HFFc6 (cell line): ENCODE data around the gene DPH6. TPM values are rescaled to one million over a fixed set of nuclear protein-coding genes. Genes with fewer than 3 reads are reported as not detected.
"Not testable (repeated sequence)": the region's sequence is repeated elsewhere in the genome, so short reads cannot be mapped to it uniquely, and the experiment has no call there.

Experiments used
- DNase-seq: peaks from one replicate; pipeline ENCODE4 v3.0.0-alpha.2; 2018
- H3K27ac Mint-ChIP-seq: 2 replicates; pipeline ENCODE4 v1.8.0; 2020; ENCODE audit warnings: mild to moderate bottlenecking, mixed read lengths
- H3K27me3 Mint-ChIP-seq: 2 replicates; pipeline ENCODE4 v1.8.0; 2021; ENCODE audit warnings: mild to moderate bottlenecking, moderate library complexity, mixed read lengths; ENCODE audit not compliant: insufficient read depth
- H3K36me3 Mint-ChIP-seq: 2 replicates; pipeline ENCODE4 v1.8.0; 2021; ENCODE audit warnings: low read depth, mixed read lengths
- H3K4me1 Mint-ChIP-seq: 2 replicates; pipeline ENCODE4 v1.8.0; 2020; ENCODE audit warnings: low read depth, mixed read lengths
- H3K4me3 Mint-ChIP-seq: 2 replicates; pipeline ENCODE4 v1.8.0; 2020; ENCODE audit warnings: mild to moderate bottlenecking, moderate library complexity, mixed read lengths
- H3K9me3 Mint-ChIP-seq: 2 replicates; pipeline ENCODE4 v1.8.0; 2020; ENCODE audit warnings: mild to moderate bottlenecking, mixed read lengths
- CTCF ChIP-seq: fragments of 200-600 bp; sonication (generic); IDR thresholded peaks from 2 replicates; pipeline ENCODE4 v1.5.0; 2021; ENCODE audit warnings: antibody characterized with exemption, mild to moderate bottlenecking
- total RNA-seq, 6 experiments: library from RNA; stranded (reverse); fragmentation: NEBNext Ultra II Directional; extraction: Animal tissue kit (Norgen Biotek cat#: 25700); gene quantifications; 2 replicates in 1 of 6; 3 replicates in 5 of 6; pipeline ENCODE4 v1.2.3, GENCODE V29; 2021

The DPH6 gene
- total RNA-seq, 6 experiments from 2014 or later = 8.9 to 14.8 (median 12.1) TPM

- Mint-ChIP-seq H3K4me3 (no peak overlapping the region), H3K27me3 (no peaks in the 10 kb centered on the region), H3K36me3 (no peaks in the 10 kb centered on the region), H3K9me3 (no peaks in the 10 kb centered on the region), H3K27ac (no peak overlapping the region), H3K4me1 (peaks cover 5% of the 10 kb centered on the region; the same call in 1 of the 2 replicates)
- DNase-seq = no peak
- TF ChIP-seq CTCF = no peak
These were observed 215.8 kb downstream of the DPH6 start for GRCh38 chr15:35330048-35330695.

GRCh38 chr15:35329521-35329961 is 216.4 kb downstream of the DPH6 start:
- Mint-ChIP-seq H3K4me1 (peaks cover 5% of the 10 kb centered on the region; the same call in 1 of the 2 replicates), H3K9me3 (no peaks in the 10 kb centered on the region), H3K4me3 (no peak overlapping the region), H3K36me3 (no peaks in the 10 kb centered on the region), H3K27ac (no peak overlapping the region), H3K27me3 (no peaks in the 10 kb centered on the region)
- TF ChIP-seq CTCF = no peak
- DNase-seq = no peak

- not testable (repeated sequence) for H3K4me1 Mint-ChIP-seq, H3K27ac Mint-ChIP-seq, H3K4me3 Mint-ChIP-seq
These were observed 217.1 kb downstream of the DPH6 start for GRCh38 chr15:35328836-35329235.

GRCh38 chr15:35327789-35328188 is 218.2 kb downstream of the DPH6 start:
- Mint-ChIP-seq H3K4me1 (peaks cover 5% of the 10 kb centered on the region; the same call in 1 of the 2 replicates), H3K4me3 (no peak overlapping the region), H3K9me3 (no peaks in the 10 kb centered on the region), H3K27ac (no peak overlapping the region), H3K27me3 (no peaks in the 10 kb centered on the region), H3K36me3 (no peaks in the 10 kb centered on the region)
- DNase-seq = no peak
- no peak for TF ChIP-seq CTCF

More at GRCh38 chr15:35328836-35329235, 217.1 kb downstream of the DPH6 start:
- H3K27me3 Mint-ChIP-seq, DNase-seq, H3K9me3 Mint-ChIP-seq, H3K36me3 Mint-ChIP-seq: not testable (repeated sequence)

GRCh38 chr15:35325374-35325941 is 220.5 kb downstream of the DPH6 start:
- no peak for TF ChIP-seq CTCF
- Mint-ChIP-seq H3K9me3 (no peaks in the 10 kb centered on the region), H3K4me3 (no peak overlapping the region), H3K27me3 (no peaks in the 10 kb centered on the region), H3K27ac (no peak overlapping the region), H3K36me3 (no peaks in the 10 kb centered on the region), H3K4me1 (peaks cover 5% of the 10 kb centered on the region; the same call in 1 of the 2 replicates)
- DNase-seq = no peak

- Mint-ChIP-seq H3K27me3 (no peaks in the 10 kb centered on the region), H3K4me3 (no peak overlapping the region), H3K27ac (no peak overlapping the region), H3K9me3 (no peaks in the 10 kb centered on the region), H3K36me3 (no peaks in the 10 kb centered on the region), H3K4me1 (no peaks in the 10 kb centered on the region)
- TF ChIP-seq CTCF = no peak
- DNase-seq = no peak
These were observed 222.8 kb downstream of the DPH6 start for GRCh38 chr15:35323141-35323540.
